Measurements from ENCODE around the gene DPF3. TPM values are rescaled to one million over a fixed set of nuclear protein-coding genes. Genes with fewer than 3 reads are reported as not detected.

DPF3 gene
- total RNA-seq, 1 experiment from 2014 or later, result 0.31 TPM

- TF ChIP-seq TEAD4 (CRISPR knock-in tag; IDR thresholded peaks at IDR 0.05) (no peak), PRDM15 (CRISPR knock-in tag; IDR thresholded peaks at IDR 0.05) (no peak), ATF2 (CRISPR knock-in tag; IDR thresholded peaks at IDR 0.05; ENCODE audit: borderline replicate concordance, low read depth) (no peak), TEAD1 (CRISPR knock-in tag; IDR thresholded peaks at IDR 0.05) (no peak), ATF3 (CRISPR knock-in tag; conservative IDR thresholded peaks at IDR 0.05) (no peak), ERG (CRISPR knock-in tag; IDR thresholded peaks at IDR 0.05) (no peak), TP53 (CRISPR knock-in tag; IDR thresholded peaks at IDR 0.05) (no peak), ETV6 (CRISPR knock-in tag; IDR thresholded peaks at IDR 0.05) (no peak), E2F1 (CRISPR knock-in tag; IDR thresholded peaks at IDR 0.05) (no peak), USF1 (CRISPR knock-in tag; IDR thresholded peaks at IDR 0.05) (no peak)
These were observed 274.0 kb downstream of the DPF3 start (continued) for GRCh38 chr14:72619881-72620280.

- no peak for ATAC-seq
- POLR2A ChIA-PET, result no interaction called here
These were observed 274.8 kb downstream of the DPF3 start for GRCh38 chr14:72619111-72619571.

More at GRCh38 chr14:72619111-72619571, 274.8 kb downstream of the DPF3 start:
- TF ChIP-seq ARID4B (CRISPR knock-in tag; IDR thresholded peaks at IDR 0.05; ENCODE audit: borderline replicate concordance), result no peak
- no peak for TF ChIP-seq ZNF423 (CRISPR knock-in tag; IDR thresholded peaks at IDR 0.05)
- no peak for TF ChIP-seq ZNF671 (CRISPR knock-in tag; IDR thresholded peaks at IDR 0.05)
- TF ChIP-seq RELA (CRISPR knock-in tag; IDR thresholded peaks at IDR 0.05; ENCODE audit: borderline replicate concordance), result no peak
- no peak for TF ChIP-seq TCF7 (CRISPR knock-in tag; IDR thresholded peaks at IDR 0.05; ENCODE audit: low read depth)
- no peak for TF ChIP-seq MLX (CRISPR knock-in tag; IDR thresholded peaks at IDR 0.05)
- Mint-ChIP-seq H3K36me3 (peaks cover 10% of the 10 kb centered on the region), H3K27ac (no peak overlapping the region), H3K27me3 (ENCODE audit: low read depth) (peaks cover 25% of the 10 kb centered on the region), H3K4me3 (no peak overlapping the region), H3K4me1 (peaks cover 45% of the 10 kb centered on the region), H3K9me3 (peaks cover 20% of the 10 kb centered on the region)
- CTCF ChIA-PET, result no interaction called here
- no peak for DNase-seq (ENCODE audit: low spot score)
